Suprapubic skin (tissue), 4 donors: ENCODE results near the gene MAVS. TPM values are rescaled to one million over a fixed set of nuclear protein-coding genes. Genes with fewer than 3 reads are reported as not detected.

Source experiments
- DNase-seq, 2 donors: peaks; one replicate each; pipeline ENCODE4 v3.0.0-alpha.2; 2019; ENCODE audit warnings: low spot score in 2 of 2
- H3K27ac ChIP-seq: fragments of 200-600 bp; sonication (generic); one replicate; pipeline ENCODE4 v1.5.1; 2019
- H3K27me3 ChIP-seq: fragments of 200-600 bp; sonication (generic); one replicate; pipeline ENCODE4 v1.5.1; 2019
- H3K36me3 ChIP-seq: fragments of 200-600 bp; sonication (generic); one replicate; pipeline ENCODE4 v1.5.1; 2019
- H3K4me1 ChIP-seq: fragments of 200-600 bp; sonication (generic); one replicate; pipeline ENCODE4 v1.5.1; 2019
- H3K4me3 ChIP-seq: fragments of 200-600 bp; sonication (generic); one replicate; pipeline ENCODE4 v1.5.1; 2019; ENCODE audit warnings: mild to moderate bottlenecking
- H3K9me3 ChIP-seq: fragments of 200-600 bp; sonication (generic); one replicate; pipeline ENCODE4 v1.5.1; 2019
- CTCF ChIP-seq, 2 donors: fragments of 200-600 bp in 1 of 2; fragments of 450-650 bp in 1 of 2; sonication (generic) in 1 of 2; IDR thresholded peaks; one replicate each; pipeline ENCODE4 v1.5.1; 2016 to 2019; ENCODE audit warnings: antibody characterized with exemption in 2 of 2, mild to moderate bottlenecking in 1 of 2, moderate library complexity in 1 of 2
- EP300 ChIP-seq: sonication (generic); formaldehyde crosslinking; IDR thresholded peaks from one replicate; pipeline ENCODE4 v1.6.1; 2017; ENCODE audit warnings: antibody characterized with exemption
- POLR2A ChIP-seq, 2 donors: fragments of 450-650 bp; IDR thresholded peaks; one replicate each; pipeline ENCODE4 v1.6.1; 2017; ENCODE audit warnings: antibody characterized with exemption in 2 of 2, mild to moderate bottlenecking in 2 of 2, moderate library complexity in 2 of 2
- POLR2AphosphoS5 ChIP-seq, 3 donors: sonication (generic); formaldehyde crosslinking; IDR thresholded peaks; one replicate each; pipeline ENCODE4 v1.6.1; 2017; ENCODE audit warnings: antibody characterized with exemption in 3 of 3
- WGBS: methylation state at CpG from one replicate; pipeline ENCODE4 v1.1.5; 2018; 5-methylcytosine and 5-hydroxymethylcytosine counted together
- total RNA-seq, 4 donors: library from RNA; depleted of rRNA; stranded (reverse); fragments of >200 nt; gene quantifications; one replicate each; pipeline ENCODE4 v1.1.0, GENCODE V29; 2016

The MAVS gene
- total RNA-seq, 4 donors from 2014 or later, result 29.1 to 50.0 (median 39.1) TPM

GRCh38 chr20:3867802-3868201 lies 21.2 kb downstream of the MAVS start:
- 53% methylated on average over 2 of the region's 2 CpGs for WGBS
- H3K4me3 ChIP-seq, result no peak overlapping the region

DNA sequence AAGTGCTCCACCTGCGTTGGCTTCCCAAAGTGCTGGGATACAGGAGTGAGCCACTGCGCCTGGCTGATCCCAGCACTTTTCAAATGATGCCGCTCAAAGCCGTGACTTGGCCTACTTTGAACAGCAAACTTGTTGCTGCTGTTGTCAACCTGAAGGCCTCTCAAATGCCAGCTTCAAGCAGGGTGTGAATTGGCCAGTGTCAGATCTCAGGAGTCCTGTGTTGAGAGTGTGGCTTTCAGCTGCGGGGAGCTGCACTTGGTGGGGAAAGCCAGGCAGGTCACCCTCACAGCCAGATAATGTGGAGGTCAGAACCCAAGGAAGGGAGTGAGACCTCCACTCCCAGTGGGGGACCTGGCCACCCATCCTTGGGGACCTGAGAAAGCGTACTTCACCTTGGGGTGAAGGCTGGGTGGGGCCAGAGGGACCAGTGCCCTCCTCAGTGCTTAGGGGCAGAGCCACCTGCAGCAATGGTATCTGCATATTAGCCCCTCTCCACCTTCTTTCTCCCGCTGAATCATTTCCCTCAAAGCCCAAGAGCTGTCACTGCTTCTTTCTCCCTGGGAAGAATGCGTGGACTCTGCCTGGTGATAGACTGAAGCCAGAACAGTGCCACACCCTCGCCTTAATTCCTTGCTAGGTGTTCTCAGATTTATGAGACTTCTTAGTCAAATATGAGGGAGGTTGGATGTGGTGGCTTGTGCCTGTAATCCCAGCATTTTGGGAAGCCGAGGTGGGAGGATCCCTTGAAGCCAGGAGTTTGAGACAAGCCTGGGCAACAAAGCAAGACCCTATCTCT lies 23.4 kb downstream of the MAVS start:
- WGBS, result 76% methylated on average over 9 of the region's 10 CpGs
- peaks cover 62% of the 10 kb centered on the region for H3K36me3 ChIP-seq
- no peak for DNase-seq

More at GRCh38 chr20:3867802-3868201, 21.2 kb downstream of the MAVS start:
- peaks cover 70% of the 10 kb centered on the region for H3K36me3 ChIP-seq
- H3K4me1 ChIP-seq, result peaks cover 4% of the 10 kb centered on the region
- no peaks in the 10 kb centered on the region for H3K27me3 ChIP-seq
- no peaks in the 10 kb centered on the region for H3K9me3 ChIP-seq
- no peak overlapping the region for H3K27ac ChIP-seq
- TF ChIP-seq CTCF (IDR thresholded peaks at IDR 0.05) (no peak), POLR2A (IDR thresholded peaks at IDR 0.05) (no peak), POLR2AphosphoS5 (IDR thresholded peaks at IDR 0.05) (no peak), EP300 (no peak)
- no peak for DNase-seq

GRCh38 chr20:3871550-3872265 lies 25.1 kb downstream of the MAVS start:
- no peaks in the 10 kb centered on the region for H3K27me3 ChIP-seq
- H3K4me1 ChIP-seq, result peaks cover 6% of the 10 kb centered on the region
- DNase-seq, result no peak
- H3K36me3 ChIP-seq, result peaks cover 46% of the 10 kb centered on the region
- 83% methylated on average over 4 of the region's 4 CpGs for WGBS
- H3K4me3 ChIP-seq, result no peak overlapping the region
- H3K9me3 ChIP-seq, result no peaks in the 10 kb centered on the region
- no peak overlapping the region for H3K27ac ChIP-seq
- TF ChIP-seq POLR2AphosphoS5 (IDR thresholded peaks at IDR 0.05) (no peak), POLR2A (IDR thresholded peaks at IDR 0.05) (no peak), CTCF (IDR thresholded peaks at IDR 0.05) (no peak), EP300 (no peak)

More for the DNA sequence above, 23.4 kb downstream of the MAVS start:
- H3K4me1 ChIP-seq, result peaks cover 6% of the 10 kb centered on the region
- H3K27me3 ChIP-seq, result no peaks in the 10 kb centered on the region
- TF ChIP-seq POLR2A (IDR thresholded peaks at IDR 0.05) (no peak), CTCF (IDR thresholded peaks at IDR 0.05) (no peak), POLR2AphosphoS5 (IDR thresholded peaks at IDR 0.05) (no peak), EP300 (no peak)
- H3K9me3 ChIP-seq, result no peaks in the 10 kb centered on the region
- H3K27ac ChIP-seq, result no peak overlapping the region
- no peak overlapping the region for H3K4me3 ChIP-seq

- WGBS, result 96% methylated on average over 5 of the region's 5 CpGs
- DNase-seq, result no peak
- Histone ChIP-seq H3K27me3 (no peaks in the 10 kb centered on the region), H3K36me3 (peaks cover 34% of the 10 kb centered on the region), H3K27ac (no peak overlapping the region), H3K9me3 (no peaks in the 10 kb centered on the region), H3K4me1 (peaks cover 6% of the 10 kb centered on the region), H3K4me3 (no peak overlapping the region)
- TF ChIP-seq POLR2AphosphoS5 (IDR thresholded peaks at IDR 0.05) (no peak), POLR2A (IDR thresholded peaks at IDR 0.05) (no peak), CTCF (IDR thresholded peaks at IDR 0.05) (no peak), EP300 (no peak)
Measured at GRCh38 chr20:3873507-3873906, 26.9 kb downstream of the MAVS start.

DNA sequence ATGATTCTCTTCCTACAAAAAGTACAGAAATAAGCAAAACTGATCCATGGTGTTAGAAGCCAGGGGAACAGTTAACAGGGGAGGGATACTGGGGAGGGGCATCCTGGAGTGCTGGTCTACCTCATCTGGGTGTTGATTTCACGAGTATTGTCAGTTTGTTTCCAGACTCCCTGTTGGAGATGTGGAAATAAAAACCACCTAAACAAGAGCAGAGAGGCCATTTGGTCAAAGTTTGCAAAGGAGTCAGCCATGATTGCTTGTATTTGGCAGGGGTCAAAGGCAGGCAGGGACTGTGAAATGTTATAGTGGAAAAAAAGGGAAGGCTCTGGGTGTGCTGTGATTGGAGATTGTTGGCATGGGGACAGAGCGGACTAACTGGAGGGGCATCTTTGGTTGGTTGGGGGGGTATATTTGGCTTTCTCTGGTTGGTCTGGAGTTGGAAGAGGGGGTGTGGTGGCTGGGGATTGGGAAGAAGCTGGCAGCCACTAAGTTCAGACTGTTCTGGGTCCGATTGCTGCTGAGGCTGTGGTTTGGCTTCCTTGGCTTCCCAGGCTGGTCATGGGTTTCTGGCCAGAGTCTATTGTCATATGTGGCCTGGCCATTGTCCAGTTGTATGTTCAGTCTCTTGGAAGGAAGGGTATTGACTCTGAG lies 27.7 kb downstream of the MAVS start:
- Histone ChIP-seq H3K27me3 (no peaks in the 10 kb centered on the region), H3K36me3 (peaks cover 34% of the 10 kb centered on the region), H3K4me1 (peaks cover 6% of the 10 kb centered on the region), H3K4me3 (no peak overlapping the region), H3K27ac (no peak overlapping the region), H3K9me3 (no peaks in the 10 kb centered on the region)
- DNase-seq, result no peak
- WGBS, result 61% methylated on average over 3 of the region's 3 CpGs
- TF ChIP-seq POLR2AphosphoS5 (IDR thresholded peaks at IDR 0.05) (no peak), POLR2A (IDR thresholded peaks at IDR 0.05) (no peak), EP300 (no peak)
